Activated CD8-positive, alpha-beta memory T cell treated with anti-CD3 and anti-CD28 coated beads for 24 hours (primary cell): ENCODE measurements around the gene VEPH1.

Experiments used
- DNase-seq: peaks from one replicate; pipeline ENCODE4 v3.0.0-alpha.2; 2020

The VEPH1 gene

GRCh38 chr3:157472648-157473047 is 30.6 kb downstream of the VEPH1 start:
- no peak for DNase-seq

- DNase-seq = no peak
Measured at GRCh38 chr3:157471064-157471463, 32.2 kb downstream of the VEPH1 start.

GRCh38 chr3:157469561-157470294 is 33.5 kb downstream of the VEPH1 start:
- DNase-seq = no peak

GRCh38 chr3:157467200-157467599 is 36.0 kb downstream of the VEPH1 start:
- DNase-seq = no peak

GRCh38 chr3:157465741-157466140 is 37.5 kb downstream of the VEPH1 start:
- DNase-seq = no peak

- DNase-seq = no peak
Measured at GRCh38 chr3:157464321-157464720, 38.9 kb downstream of the VEPH1 start.

- no peak for DNase-seq
Measured at GRCh38 chr3:157463816-157464215, 39.4 kb downstream of the VEPH1 start.

GRCh38 chr3:157460253-157460652 is 43.0 kb downstream of the VEPH1 start:
- no peak for DNase-seq

GRCh38 chr3:157459706-157460105 is 43.5 kb downstream of the VEPH1 start:
- DNase-seq = no peak

GRCh38 chr3:157453824-157454223 is 49.4 kb downstream of the VEPH1 start:
- no peak for DNase-seq

- no peak for DNase-seq
Measured at GRCh38 chr3:157452097-157452496, 51.1 kb downstream of the VEPH1 start.

- no peak for DNase-seq
Measured at GRCh38 chr3:157447026-157447694, 56.1 kb downstream of the VEPH1 start.

- DNase-seq = no peak
Measured at GRCh38 chr3:157445857-157446256, 57.4 kb downstream of the VEPH1 start.

- no peak for DNase-seq
Measured at GRCh38 chr3:157444797-157445184, 58.4 kb downstream of the VEPH1 start.

GRCh38 chr3:157443905-157444796 is 59.1 kb downstream of the VEPH1 start:
- DNase-seq = no peak

GRCh38 chr3:157442729-157443128 is 60.5 kb downstream of the VEPH1 start:
- DNase-seq = no peak

GRCh38 chr3:157441102-157441624 is 62.1 kb downstream of the VEPH1 start:
- DNase-seq = no peak

- no peak for DNase-seq
Measured at GRCh38 chr3:157438194-157438730, 65.0 kb downstream of the VEPH1 start.

- DNase-seq = no peak
Measured at GRCh38 chr3:157436583-157437291, 66.5 kb downstream of the VEPH1 start, which contains the start of gene PTX3. PTX3 (plus strand) TSS chr3:157436850; CDS start chr3:157436934, 84 bp downstream.

GRCh38 chr3:157429708-157430107 is 73.5 kb downstream of the VEPH1 start:
- no peak for DNase-seq

GRCh38 chr3:157428853-157429252 is 74.4 kb downstream of the VEPH1 start:
- DNase-seq = no peak

GRCh38 chr3:157427901-157428300 is 75.3 kb downstream of the VEPH1 start:
- no peak for DNase-seq
